A549 (cell line): ENCODE data around the gene SPPL3. TPM values are rescaled to one million over a fixed set of nuclear protein-coding genes. Genes with fewer than 3 reads are reported as not detected.

ENCODE experiments used
- ATAC-seq, 2 experiments: fragments of 200-7000 bp in 1 of 2; fragments of >200 bp in 1 of 2; cut with Nextera tagmentation in 1 of 2; cut with Tn5 transposase in 1 of 2; 3 replicates each; pipeline versions ENCODE4 v1.8.0 to v1.9.1; 2018 to 2020; ENCODE audit warnings: mild to moderate bottlenecking in 1 of 2, moderate library complexity in 1 of 2
- CTCF ChIA-PET: fragments of 300-600 bp; sonication (Branson Sonifier 250); formaldehyde crosslinking; extraction: SDS; loops from one replicate; lab custom pipeline; 2021; ENCODE audit warnings: antibody characterized with exemption, inconsistent platforms; lab: Yijun Ruan, JAX
- POLR2A ChIA-PET: fragments of 350-600 bp; formaldehyde crosslinking; extraction: SDS; loops from one replicate; lab custom pipeline; 2021; ENCODE audit warnings: antibody characterized with exemption, inconsistent platforms; lab: Yijun Ruan, JAX
- DNase-seq, 2 experiments: peaks; one replicate each; pipeline versions ENCODE4 v3.0.0 to v3.0.0-alpha.2; 2011 to 2016; ENCODE audit warnings: low read depth in 1 of 2, low spot score in 1 of 2
- FAIRE-seq: peaks from 2 replicates; lab custom pipeline; 2011; peaks lifted over from hg19 to GRCh38; lab: Jason Lieb, UNC
- H3K27ac ChIP-seq, 2 experiments: fragments of >200 bp; sonication (Bioruptor Twin); formaldehyde crosslinking; 3 replicates each; pipeline ENCODE4 v1.5.1; 2016 to 2017
- H3K4me1 ChIP-seq: fragments of >200 bp; sonication (Bioruptor Twin); formaldehyde crosslinking; 3 replicates; pipeline ENCODE4 v1.6.1; 2016
- H3K4me2 ChIP-seq: fragments of >200 bp; sonication (Bioruptor Twin); formaldehyde crosslinking; 3 replicates; pipeline ENCODE4 v1.6.1; 2016
- H3K4me3 ChIP-seq: fragments of >200 bp; sonication (Bioruptor Twin); formaldehyde crosslinking; 3 replicates; pipeline ENCODE4 v1.5.1; 2016
- H3K9me3 ChIP-seq: fragments of >200 bp; sonication (Bioruptor Twin); formaldehyde crosslinking; 3 replicates; pipeline ENCODE4 v1.6.1; 2016
- ATOH8 ChIP-seq: fragments of 250-450 bp; sonication (Bioruptor Pico); IDR thresholded peaks from 2 replicates; pipeline ENCODE4 v1.5.0; 2020; ENCODE audit warnings: low read depth, mild to moderate bottlenecking, moderate library complexity
- BCL3 ChIP-seq: fragments of >200 bp; sonication (Bioruptor Twin); formaldehyde crosslinking; IDR thresholded peaks from 3 replicates; pipeline ENCODE4 v1.6.1; 2016
- CEBPB ChIP-seq, 2 experiments: fragments of >200 bp in 1 of 2; sonication (Bioruptor Twin) in 1 of 2; formaldehyde crosslinking in 1 of 2; IDR thresholded peaks; 2 replicates each; pipeline ENCODE4 v1.6.1; 2012 to 2016
- CHD4 ChIP-seq: fragments of 200-600 bp; sonication (generic); IDR thresholded peaks from 2 replicates; pipeline ENCODE4 v1.6.1; 2016; ENCODE audit warnings: antibody characterized with exemption, mild to moderate bottlenecking, borderline replicate concordance
- ELK1 ChIP-seq: fragments of 150-350 bp; IDR thresholded peaks from 2 replicates; pipeline ENCODE4 v1.6.1; 2014; ENCODE audit warnings: low read depth, mild to moderate bottlenecking, low read length
- EP300 ChIP-seq, 2 experiments: fragments of >200 bp; sonication (Bioruptor Twin); formaldehyde crosslinking; IDR thresholded peaks; 2 replicates in 1 of 2; 3 replicates in 1 of 2; pipeline ENCODE4 v1.6.1; 2016 to 2017
- ESRRA ChIP-seq: fragments of 150-350 bp; IDR thresholded peaks from 2 replicates; pipeline ENCODE4 v1.6.1; 2014; ENCODE audit warnings: mild to moderate bottlenecking, low read length, borderline replicate concordance
- FOXS1 ChIP-seq: fragments of 250-450 bp; sonication (Bioruptor Pico); IDR thresholded peaks from 2 replicates; pipeline ENCODE4 v1.5.0; 2020; ENCODE audit warnings: mild to moderate bottlenecking, moderate library complexity
- GATA3 ChIP-seq: IDR thresholded peaks from 2 replicates; pipeline ENCODE4 v1.6.1; 2012; ENCODE audit warnings: borderline replicate concordance
- HES2 ChIP-seq: fragments of >200 bp; sonication (Bioruptor Twin); formaldehyde crosslinking; IDR thresholded peaks from 2 replicates; pipeline ENCODE4 v1.6.1; 2016
- HOXA7 ChIP-seq: fragments of 250-450 bp; sonication (Bioruptor Pico); IDR thresholded peaks from 2 replicates; pipeline ENCODE4 v1.5.0; 2020; ENCODE audit warnings: mild to moderate bottlenecking, moderate library complexity
- KDM1A ChIP-seq: fragments of 200-600 bp; sonication (generic); IDR thresholded peaks from 2 replicates; pipeline ENCODE4 v1.6.1; 2016; ENCODE audit warnings: low read depth, mild to moderate bottlenecking
- MAX ChIP-seq: IDR thresholded peaks from 2 replicates; pipeline ENCODE4 v1.6.1; 2012
- MYC ChIP-seq: IDR thresholded peaks from 2 replicates; pipeline ENCODE4 v1.6.1; 2012; ENCODE audit warnings: mild to moderate bottlenecking, inconsistent platforms, low read length, improper control_type of control experiment, borderline replicate concordance
- NFE2L2 ChIP-seq: fragments of 150-350 bp; conservative IDR thresholded peaks from 2 replicates; pipeline ENCODE4 v1.6.1; 2014; ENCODE audit warnings: low read length
- NPAS2 ChIP-seq: fragments of 250-450 bp; sonication (Bioruptor Pico); IDR thresholded peaks from 2 replicates; pipeline ENCODE4 v1.8.0; 2022; ENCODE audit warnings: mild to moderate bottlenecking, moderate library complexity, borderline replicate concordance
- NR3C1 ChIP-seq: fragments of >200 bp; sonication (Bioruptor Twin); formaldehyde crosslinking; IDR thresholded peaks from 3 replicates; pipeline ENCODE4 v1.6.1; 2017
- PBX3 ChIP-seq: IDR thresholded peaks from 2 replicates; pipeline ENCODE4 v1.6.1; 2012
- POLR2A ChIP-seq: IDR thresholded peaks from 2 replicates; pipeline ENCODE4 v1.6.1; 2012; ENCODE audit warnings: mild to moderate bottlenecking, low read length
- RAD21 ChIP-seq, 2 experiments: fragments of >200 bp in 1 of 2; sonication (Bioruptor Twin) in 1 of 2; formaldehyde crosslinking in 1 of 2; IDR thresholded peaks in 1 of 2; conservative IDR thresholded peaks in 1 of 2; 2 replicates in 1 of 2; 3 replicates in 1 of 2; pipeline ENCODE4 v1.6.1; 2012 to 2018; ENCODE audit warnings: inconsistent platforms in 1 of 2
- RNF2 ChIP-seq: fragments of 200-600 bp; sonication (generic); IDR thresholded peaks from 2 replicates; pipeline ENCODE4 v1.6.1; 2016; ENCODE audit warnings: low read depth, mild to moderate bottlenecking, antibody characterized with exemption, moderate library complexity, borderline replicate concordance
- SREBF2 ChIP-seq: fragments of 450-650 bp; IDR thresholded peaks from 2 replicates; pipeline ENCODE4 v1.6.1; 2014; ENCODE audit warnings: mild to moderate bottlenecking, moderate library complexity
- USF2 ChIP-seq: fragments of 450-650 bp; IDR thresholded peaks from 2 replicates; pipeline ENCODE4 v1.6.1; 2014; ENCODE audit warnings: antibody characterized with exemption
- ZFP36 ChIP-seq: fragments of 450-650 bp; IDR thresholded peaks from 2 replicates; pipeline ENCODE4 v1.6.1; 2014; ENCODE audit warnings: borderline replicate concordance; ENCODE audit not compliant: partially characterized antibody
- WGBS: methylation state at CpG from one replicate; pipeline ENCODE4 v1.1.6; 2017; ENCODE audit errors: missing lambda C conversion rate; 5-methylcytosine and 5-hydroxymethylcytosine counted together
- polyA plus RNA-seq, 4 experiments: library from polyadenylated mRNA; depleted of rRNA in 3 of 4; stranded (reverse); fragments of >200 nt; fragmentation: RNase III in 1 of 4; extraction: RNeasy Plus Mini Kit Qiagen cat#74134 plus additional on column Dnase treatment in 1 of 4; gene quantifications; 2 replicates in 3 of 4; 3 replicates in 1 of 4; pipeline ENCODE4 v1.2.3, GENCODE V29; 2011 to 2017

SPPL3 gene
- polyA plus RNA-seq, 2 of the 4 experiments (the other 2 are of a cell fraction) = 25.0 to 26.6 TPM

GRCh38 chr12:120720234-120720986, 183.7 kb downstream of the SPPL3 start:
- ChIA-PET POLR2A (interaction anchor here (1.4 kb wide), 1 partner anchor 71 kb away, joined by 3 read pairs; no protein-coding TSS in a partner anchor), CTCF (interaction anchor here (1.5 to 2.2 kb wide), 6 partner anchors 10 to 251 kb away, joined by 3 to 11 read pairs (median 8); partner anchors contain the start of gene UNC119B)
- peaks cover 17% of the 10 kb centered on the region for H3K4me1 ChIP-seq
- peak overlapping the region in 1 of 2 experiments; percentile 48; a peak in 1 of 6 replicates for H3K27ac ChIP-seq
- no peak overlapping the region for H3K4me3 ChIP-seq
- no peaks in the 10 kb centered on the region for H3K9me3 ChIP-seq
- 93% methylated on average over 7 of the region's 7 CpGs for WGBS
- ATAC-seq (peak; percentile 54 to 68; a peak in 5 of 6 replicates), FAIRE-seq (no peak), DNase-seq (peak in 1 of 2 experiments; percentile 24)
- TF ChIP-seq SREBF2 (no peak), RNF2 (no peak), PBX3 (no peak), KDM1A (no peak), HOXA7 (CRISPR knock-in tag) (no peak), EP300 (IDR thresholded peaks at IDR 0.05) (no peak), ATOH8 (no peak), USF2 (no peak), NPAS2 (no peak), NR3C1 (no peak), BCL3 (no peak), FOXS1 (CRISPR knock-in tag) (no peak)
- no peak overlapping the region for H3K4me2 ChIP-seq

- TF ChIP-seq NFE2L2 (no peak), GATA3 (no peak)
- H3K4me2 ChIP-seq = no peak overlapping the region
- DNase-seq = no peak
- POLR2A ChIA-PET = no interaction called here
- CTCF ChIA-PET = interaction anchor here (1.5 to 2.2 kb wide), 6 partner anchors 9 to 252 kb away, joined by 3 to 11 read pairs (median 8); partner anchors contain the start of gene UNC119B
- H3K27ac ChIP-seq = no peak overlapping the region
- ATAC-seq = no peak
- no peak overlapping the region for H3K4me3 ChIP-seq
- peaks cover 13% of the 10 kb centered on the region for H3K4me1 ChIP-seq
- WGBS = 95% methylated on average over 11 of the region's 11 CpGs
- H3K9me3 ChIP-seq = no peaks in the 10 kb centered on the region
- no peak for FAIRE-seq
Measured at GRCh38 chr12:120719496-120720233, 184.5 kb downstream of the SPPL3 start.

GRCh38 chr12:120719072-120719471, 185.1 kb downstream of the SPPL3 start:
- 89% methylated on average over 2 of the region's 2 CpGs for WGBS
- no peak overlapping the region for H3K27ac ChIP-seq
- H3K4me3 ChIP-seq = no peak overlapping the region
- FAIRE-seq (no peak), ATAC-seq (no peak), DNase-seq (no peak)
- no peak for TF ChIP-seq MAX
- TF ChIP-seq ESRRA = no peak
- no peak for TF ChIP-seq ELK1
- TF ChIP-seq ZFP36 = no peak
- TF ChIP-seq CHD4 = no peak
- TF ChIP-seq CEBPB (IDR thresholded peaks at IDR 0.05) = no peak
- no peak for TF ChIP-seq HES2
- TF ChIP-seq RAD21 (conservative IDR thresholded peaks at IDR 0.05 in 1 of 2, IDR thresholded peaks at IDR 0.05 in 1 of 2) = no peak
- TF ChIP-seq POLR2A = no peak
- no peak for TF ChIP-seq MYC
- peaks cover 13% of the 10 kb centered on the region for H3K4me1 ChIP-seq
- no peaks in the 10 kb centered on the region for H3K9me3 ChIP-seq
- ChIA-PET POLR2A (no interaction called here), CTCF (interaction anchor here (1.9 to 2.2 kb wide), 2 partner anchors 72 to 136 kb away, joined by 8 to 11 read pairs; no protein-coding TSS in a partner anchor)
- H3K4me2 ChIP-seq = no peak overlapping the region
